ENCODE results near the gene MYBPC2.

GRCh38 chr19:50425581-50425980 is 7.1 kb upstream of the MYBPC2 start:
- TF ChIP-seq CTCF (IDR thresholded peaks at IDR 0.05; ENCODE audit: insufficient read depth, low read length, poor library complexity, severe bottlenecking), result no peak
- TF ChIP-seq EZH2phosphoT487 (conservative IDR thresholded peaks at IDR 0.05; ENCODE audit: low read length), result no peak
